LNCaP clone FGC (cell line): ENCODE measurements around the gene SIT1.

Experiments used
- DNase-seq: peaks from one replicate; pipeline ENCODE4 v3.0.0-alpha.2; 2011; ENCODE audit warnings: low read depth
- H3K4me3 ChIP-seq: 2 replicates; pipeline ENCODE4 v1.5.1; 2011; ENCODE audit warnings: mild to moderate bottlenecking, low read depth, low read length, control low read depth
- TF ChIP-seq, protein P1 (sequence below): IDR thresholded peaks from 2 replicates; pipeline ENCODE4 v1.5.1; 2012; ENCODE audit warnings: mild to moderate bottlenecking; ENCODE audit not compliant: control insufficient read depth, insufficient read depth; ENCODE audit errors: extremely low read depth

Gene SIT1

GRCh38 chr9:35609001-35609819 is 41.5 kb downstream of the SIT1 start:
- DNase-seq: no peak
- TF ChIP-seq, protein P1, sequence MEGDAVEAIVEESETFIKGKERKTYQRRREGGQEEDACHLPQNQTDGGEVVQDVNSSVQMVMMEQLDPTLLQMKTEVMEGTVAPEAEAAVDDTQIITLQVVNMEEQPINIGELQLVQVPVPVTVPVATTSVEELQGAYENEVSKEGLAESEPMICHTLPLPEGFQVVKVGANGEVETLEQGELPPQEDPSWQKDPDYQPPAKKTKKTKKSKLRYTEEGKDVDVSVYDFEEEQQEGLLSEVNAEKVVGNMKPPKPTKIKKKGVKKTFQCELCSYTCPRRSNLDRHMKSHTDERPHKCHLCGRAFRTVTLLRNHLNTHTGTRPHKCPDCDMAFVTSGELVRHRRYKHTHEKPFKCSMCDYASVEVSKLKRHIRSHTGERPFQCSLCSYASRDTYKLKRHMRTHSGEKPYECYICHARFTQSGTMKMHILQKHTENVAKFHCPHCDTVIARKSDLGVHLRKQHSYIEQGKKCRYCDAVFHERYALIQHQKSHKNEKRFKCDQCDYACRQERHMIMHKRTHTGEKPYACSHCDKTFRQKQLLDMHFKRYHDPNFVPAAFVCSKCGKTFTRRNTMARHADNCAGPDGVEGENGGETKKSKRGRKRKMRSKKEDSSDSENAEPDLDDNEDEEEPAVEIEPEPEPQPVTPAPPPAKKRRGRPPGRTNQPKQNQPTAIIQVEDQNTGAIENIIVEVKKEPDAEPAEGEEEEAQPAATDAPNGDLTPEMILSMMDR: no peak
- no peak overlapping the region for H3K4me3 ChIP-seq

- no peak overlapping the region for H3K4me3 ChIP-seq
- DNase-seq: no peak
- TF ChIP-seq, protein P1: no peak
Measured at GRCh38 chr9:35608221-35608620, 42.5 kb downstream of the SIT1 start.

DNA sequence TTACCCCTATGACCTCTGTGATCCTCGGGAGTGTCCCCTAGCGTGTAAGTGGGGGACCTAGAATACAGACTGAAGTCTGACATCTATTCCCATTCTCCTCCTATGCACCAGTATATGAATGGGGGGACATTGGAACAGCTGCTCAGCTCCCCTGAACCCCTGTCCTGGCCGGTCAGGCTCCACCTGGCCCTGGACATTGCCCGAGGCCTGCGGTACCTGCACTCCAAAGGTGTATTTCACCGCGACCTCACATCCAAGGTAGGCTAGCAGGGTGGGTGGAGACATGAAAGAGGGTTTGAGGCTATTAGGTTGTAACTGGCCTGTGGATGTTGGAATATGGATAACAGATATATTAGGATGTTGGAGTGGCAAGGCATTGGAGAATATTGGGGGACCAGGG is 44.0 kb downstream of the SIT1 start:
- H3K4me3 ChIP-seq: peak overlapping the region; percentile 67

GRCh38 chr9:35606138-35606504 is 44.6 kb downstream of the SIT1 start:
- TF ChIP-seq, protein P1: no peak
- peak overlapping the region; percentile 67 for H3K4me3 ChIP-seq
- no peak for DNase-seq

More for the DNA sequence above, 44.0 kb downstream of the SIT1 start:
- TF ChIP-seq, protein P1: no peak
- DNase-seq: no peak

GRCh38 chr9:35605351-35606137 is 45.2 kb downstream of the SIT1 start:
- peak overlapping the region; percentile 67 for H3K4me3 ChIP-seq
- TF ChIP-seq, protein P1: no peak
- no peak for DNase-seq

DNA sequence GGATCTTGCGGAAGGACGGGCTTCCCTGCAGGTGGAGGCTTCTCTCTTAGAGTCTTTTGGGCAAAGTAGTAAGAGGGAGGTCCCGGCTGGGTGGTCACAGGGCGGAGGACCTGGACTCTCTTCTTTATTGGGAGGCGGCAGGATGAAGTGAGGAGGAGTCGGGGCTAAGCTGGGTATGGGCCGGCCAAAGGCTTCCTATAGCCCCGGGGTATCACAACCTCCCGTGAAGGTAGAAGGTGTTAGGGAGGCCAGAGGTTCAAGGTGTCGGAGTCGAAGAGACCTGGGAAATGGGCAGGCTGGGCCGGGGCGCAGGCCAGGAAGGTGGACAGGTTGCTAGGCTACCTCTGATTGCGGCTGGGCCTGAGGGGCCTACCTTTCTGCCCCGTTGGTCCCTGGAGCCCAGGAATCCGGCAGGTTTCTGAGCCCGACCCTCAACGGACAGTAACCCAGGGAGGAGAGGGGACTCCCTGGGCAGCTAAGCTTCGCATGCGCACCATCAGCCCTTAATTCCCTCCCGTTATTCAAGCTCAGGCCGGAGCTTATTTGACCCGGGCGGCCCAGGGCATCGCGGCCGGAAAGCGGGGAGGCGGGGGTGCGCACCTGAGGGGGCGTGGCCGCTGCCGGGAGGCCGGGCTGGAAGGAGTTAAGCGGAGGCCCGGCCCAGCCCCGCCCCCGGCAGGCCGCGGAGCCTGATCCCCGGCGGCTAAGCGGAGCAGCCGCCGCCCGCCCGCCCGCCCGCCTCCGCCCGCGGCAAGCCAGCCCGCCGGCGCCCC is 46.0 kb downstream of the SIT1 start, which contains the start of gene TESK1:
Gene TESK1 (plus strand): TSS at position 685 of the 773 bp plus-strand sequence. CDS start 358 bp downstream, outside the sequence.
- DNase-seq: peak; percentile 34
- TF ChIP-seq, protein P1: no peak
- peak within 1 kb of the TSS; percentile 67 for H3K4me3 ChIP-seq
